Upper lobe of right lung (tissue), 1 donor: ENCODE results near the gene PPP4R3B. TPM values are rescaled to one million over a fixed set of nuclear protein-coding genes. Genes with fewer than 3 reads are reported as not detected.
"Not testable (repeated sequence)": the region's sequence is repeated elsewhere in the genome, so short reads cannot be mapped to it uniquely, and the experiment has no call there.

ENCODE experiments used
- ATAC-seq: fragments of 200-7000 bp; cut with Tn5 transposase; one replicate; pipeline ENCODE4 v1.9.1; 2020; ENCODE audit warnings: mild to moderate bottlenecking, moderate library complexity
- DNase-seq: peaks from one replicate; pipeline ENCODE4 v3.0.0-alpha.2; 2020
- H3K27ac ChIP-seq: fragments of 200-600 bp; one replicate; pipeline ENCODE4 v1.8.0; 2022
- H3K27me3 ChIP-seq: fragments of 200-600 bp; one replicate; pipeline ENCODE4 v1.8.0; 2022; ENCODE audit warnings: mild to moderate bottlenecking
- H3K36me3 ChIP-seq: fragments of 200-600 bp; one replicate; pipeline ENCODE4 v1.8.0; 2022
- H3K4me1 ChIP-seq: fragments of 200-600 bp; one replicate; pipeline ENCODE4 v1.8.0; 2022
- H3K4me3 ChIP-seq: fragments of 200-600 bp; one replicate; pipeline ENCODE4 v1.8.0; 2022; ENCODE audit warnings: mild to moderate bottlenecking
- H3K9me3 ChIP-seq: fragments of 200-600 bp; one replicate; pipeline ENCODE4 v1.8.0; 2022
- CTCF ChIP-seq: fragments of 200-600 bp; IDR thresholded peaks from one replicate; pipeline ENCODE4 v1.8.0; 2022; ENCODE audit warnings: antibody characterized with exemption
- intact Hi-C: fragments of 100-400 bp; cut with DNase I; formaldehyde crosslinking; loops from one replicate; pipeline ENCODE4 v1.11.0; 2022
- total RNA-seq: library from RNA; stranded (reverse); fragmentation: NEBNext Ultra II Directional; extraction: Animal tissue kit (Norgen Biotek cat#: 25700); gene quantifications from one replicate; pipeline ENCODE4 v1.2.1, GENCODE V29; 2021
- donor health status: DM: no; HTN: yes; CAD: no; lungs with severe emphysema.

PPP4R3B gene
- total RNA-seq, 1 donor from 2014 or later: 65.5 TPM

GRCh38 chr2:55550368-55551102 is 66.9 kb downstream of the PPP4R3B start:
- intact Hi-C loops: no loop called here
- H3K27ac ChIP-seq: no peak overlapping the region
- TF ChIP-seq CTCF: no peak
- H3K36me3 ChIP-seq: peaks cover 72% of the 10 kb centered on the region
- H3K9me3 ChIP-seq: no peaks in the 10 kb centered on the region
- H3K4me1 ChIP-seq: no peaks in the 10 kb centered on the region
- no peaks in the 10 kb centered on the region for H3K27me3 ChIP-seq
- no peak overlapping the region for H3K4me3 ChIP-seq
- DNase-seq: no peak
- ATAC-seq: no peak

- H3K27ac ChIP-seq, H3K9me3 ChIP-seq, intact Hi-C loops, H3K27me3 ChIP-seq, H3K4me1 ChIP-seq, H3K4me3 ChIP-seq, DNase-seq, ATAC-seq: not testable (repeated sequence)
- peaks cover 66% of the 10 kb centered on the region for H3K36me3 ChIP-seq
These were observed 69.7 kb downstream of the PPP4R3B start for GRCh38 chr2:55547679-55548078.

- Histone ChIP-seq H3K4me1 (no peaks in the 10 kb centered on the region), H3K9me3 (no peaks in the 10 kb centered on the region), H3K27me3 (no peaks in the 10 kb centered on the region), H3K27ac (no peak overlapping the region), H3K36me3 (peaks cover 62% of the 10 kb centered on the region), H3K4me3 (no peak overlapping the region)
- ATAC-seq: no peak
- no peak for TF ChIP-seq CTCF
- DNase-seq: no peak
- intact Hi-C loops: no loop called here
These were observed 70.4 kb downstream of the PPP4R3B start for GRCh38 chr2:55547001-55547400.

GRCh38 chr2:55530539-55531081 is 86.8 kb downstream of the PPP4R3B start:
- Histone ChIP-seq H3K4me3 (no peak overlapping the region), H3K27ac (no peak overlapping the region), H3K36me3 (peaks cover 62% of the 10 kb centered on the region), H3K9me3 (no peaks in the 10 kb centered on the region), H3K4me1 (no peaks in the 10 kb centered on the region), H3K27me3 (no peaks in the 10 kb centered on the region)
- no peak for TF ChIP-seq CTCF
- intact Hi-C loops: no loop called here
- DNase-seq (no peak), ATAC-seq (no peak)

GRCh38 chr2:55526174-55526573 is 91.2 kb downstream of the PPP4R3B start:
- no peaks in the 10 kb centered on the region for H3K9me3 ChIP-seq
- peaks cover 61% of the 10 kb centered on the region for H3K36me3 ChIP-seq
- no peak for ATAC-seq
- intact Hi-C loops: no loop called here
- no peak for DNase-seq
- H3K27me3 ChIP-seq: no peaks in the 10 kb centered on the region
- no peaks in the 10 kb centered on the region for H3K4me1 ChIP-seq
- no peak for TF ChIP-seq CTCF
- no peak overlapping the region for H3K4me3 ChIP-seq
- no peak overlapping the region for H3K27ac ChIP-seq

GRCh38 chr2:55524884-55525437 is 92.5 kb downstream of the PPP4R3B start:
- intact Hi-C loops: no loop called here
- Histone ChIP-seq H3K36me3 (peaks cover 51% of the 10 kb centered on the region), H3K9me3 (no peaks in the 10 kb centered on the region), H3K4me3 (no peak overlapping the region), H3K27ac (no peak overlapping the region), H3K27me3 (no peaks in the 10 kb centered on the region), H3K4me1 (peaks cover 6% of the 10 kb centered on the region)
- ATAC-seq (no peak), DNase-seq (no peak)
- no peak for TF ChIP-seq CTCF
